Stimulated activated CD8-positive, alpha-beta memory T cell treated with anti-CD3 and anti-CD28 coated beads, Interleukin-12 subunit alpha, Interleukin-12 subunit beta, amount 100 ng/mL, for 24 hours (primary cell): ENCODE measurements around the gene APC2.
"Not testable (repeated sequence)": the region's sequence is repeated elsewhere in the genome, so short reads cannot be mapped to it uniquely, and the experiment has no call there.

Experiments used
- DNase-seq: peaks from one replicate; pipeline ENCODE4 v3.0.0-alpha.2; 2020; ENCODE audit errors: extremely low read depth

The APC2 gene

GRCh38 chr19:1430246-1430645, 19.7 kb upstream of the APC2 start:
- DNase-seq, result no peak

- DNase-seq, result no peak
Measured at GRCh38 chr19:1431759-1432506, 18.0 kb upstream of the APC2 start.

- no peak for DNase-seq
Measured at GRCh38 chr19:1432507-1432887, 17.4 kb upstream of the APC2 start.

GRCh38 chr19:1433119-1434039, 16.5 kb upstream of the APC2 start:
- no peak for DNase-seq

- no peak for DNase-seq
Measured at GRCh38 chr19:1434040-1434366, 15.9 kb upstream of the APC2 start.

GRCh38 chr19:1434577-1435060, 15.3 kb upstream of the APC2 start:
- no peak for DNase-seq

- no peak for DNase-seq
Measured at GRCh38 chr19:1435378-1435989, 14.4 kb upstream of the APC2 start.

- DNase-seq, result no peak
Measured at GRCh38 chr19:1437609-1438008, 12.3 kb upstream of the APC2 start.

GRCh38 chr19:1438035-1438932, 11.6 kb upstream of the APC2 start, which contains the start of gene RPS15:
Gene RPS15, plus strand, starts transcription at chr19:1438396. Its CDS starts 30 bp downstream, at chr19:1438426.
- DNase-seq, result peak; percentile 91

GRCh38 chr19:1438933-1439354, 11.0 kb upstream of the APC2 start:
- DNase-seq, result no peak

GRCh38 chr19:1439525-1440417, 10.2 kb upstream of the APC2 start:
- not testable (repeated sequence) for DNase-seq

- DNase-seq, result no peak
Measured at GRCh38 chr19:1440418-1440801, 9.5 kb upstream of the APC2 start.

- DNase-seq, result no peak
Measured at GRCh38 chr19:1441022-1441426, 8.9 kb upstream of the APC2 start.

- no peak for DNase-seq
Measured at GRCh38 chr19:1441677-1442438, 8.1 kb upstream of the APC2 start.

GRCh38 chr19:1445185-1445931, 4.6 kb upstream of the APC2 start:
- DNase-seq, result peak; percentile 46

GRCh38 chr19:1445932-1446712, 3.8 kb upstream of the APC2 start:
- DNase-seq, result no peak

GRCh38 chr19:1446713-1447481, 3.0 kb upstream of the APC2 start:
- DNase-seq, result no peak
